Body of pancreas (tissue), 4 donors: ENCODE measurements around the gene SH2D4B.

ENCODE experiments used
- POLR2A ChIP-seq, 3 donors: fragments of 450-650 bp; IDR thresholded peaks; one replicate each; pipeline ENCODE4 v1.6.1; 2016; ENCODE audit warnings: antibody characterized with exemption in 3 of 3, mild to moderate bottlenecking in 2 of 3
- TF ChIP-seq, protein P1 (sequence below), 7 experiments: fragments of 450-650 bp in 4 of 7; fragments of 200-600 bp in 3 of 7; sonication (generic) in 3 of 7; IDR thresholded peaks; one replicate each; pipeline ENCODE4 v1.5.1; 2016 to 2019; ENCODE audit warnings: antibody characterized with exemption in 7 of 7

DNA sequence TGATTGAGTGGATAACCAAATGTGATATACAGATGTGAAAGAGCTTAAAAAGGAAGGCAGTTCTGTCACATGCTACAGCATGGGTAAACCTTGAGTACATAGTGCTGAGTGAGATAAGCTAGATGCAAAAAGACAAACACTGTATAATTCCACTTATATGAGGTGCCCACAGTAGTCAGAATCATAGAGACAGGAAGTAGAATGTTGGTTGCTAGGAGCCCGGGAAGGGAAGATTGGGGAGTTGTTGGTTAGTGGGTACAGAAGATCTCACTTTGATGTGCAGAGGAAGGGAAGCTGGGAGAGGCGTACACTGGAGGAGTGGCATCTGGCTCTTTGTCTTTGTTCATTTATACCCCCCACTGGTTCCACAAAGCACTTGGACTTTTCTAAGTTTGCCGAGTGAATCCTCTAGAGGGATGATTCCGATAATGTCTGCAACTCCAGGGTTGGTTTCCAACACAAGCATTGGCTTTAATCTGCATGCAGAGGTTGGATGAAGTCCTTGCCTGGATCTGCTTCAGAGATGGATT lies 44.1 kb upstream of the SH2D4B start:
- TF ChIP-seq, protein P1, sequence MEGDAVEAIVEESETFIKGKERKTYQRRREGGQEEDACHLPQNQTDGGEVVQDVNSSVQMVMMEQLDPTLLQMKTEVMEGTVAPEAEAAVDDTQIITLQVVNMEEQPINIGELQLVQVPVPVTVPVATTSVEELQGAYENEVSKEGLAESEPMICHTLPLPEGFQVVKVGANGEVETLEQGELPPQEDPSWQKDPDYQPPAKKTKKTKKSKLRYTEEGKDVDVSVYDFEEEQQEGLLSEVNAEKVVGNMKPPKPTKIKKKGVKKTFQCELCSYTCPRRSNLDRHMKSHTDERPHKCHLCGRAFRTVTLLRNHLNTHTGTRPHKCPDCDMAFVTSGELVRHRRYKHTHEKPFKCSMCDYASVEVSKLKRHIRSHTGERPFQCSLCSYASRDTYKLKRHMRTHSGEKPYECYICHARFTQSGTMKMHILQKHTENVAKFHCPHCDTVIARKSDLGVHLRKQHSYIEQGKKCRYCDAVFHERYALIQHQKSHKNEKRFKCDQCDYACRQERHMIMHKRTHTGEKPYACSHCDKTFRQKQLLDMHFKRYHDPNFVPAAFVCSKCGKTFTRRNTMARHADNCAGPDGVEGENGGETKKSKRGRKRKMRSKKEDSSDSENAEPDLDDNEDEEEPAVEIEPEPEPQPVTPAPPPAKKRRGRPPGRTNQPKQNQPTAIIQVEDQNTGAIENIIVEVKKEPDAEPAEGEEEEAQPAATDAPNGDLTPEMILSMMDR (IDR thresholded peaks at IDR 0.05), result no peak
- TF ChIP-seq POLR2A (IDR thresholded peaks at IDR 0.05), result no peak
